Skeletal muscle tissue (tissue), 4 donors: ENCODE data around the gene TAP1. TPM values are rescaled to one million over a fixed set of nuclear protein-coding genes. Genes with fewer than 3 reads are reported as not detected.

Experiments used
- H3K27ac ChIP-seq: one replicate; pipeline ENCODE4 v1.7.0; 2013; ENCODE audit warnings: mild to moderate bottlenecking, low read depth, low read length, inconsistent platforms
- H3K27me3 ChIP-seq, 3 donors: one replicate each; pipeline ENCODE4 v1.7.0; 2013; ENCODE audit warnings: low read length in 3 of 3; ENCODE audit not compliant: control insufficient read depth in 3 of 3, insufficient read depth in 3 of 3
- H3K36me3 ChIP-seq, 3 donors: one replicate each; pipeline ENCODE4 v1.7.0; 2013; ENCODE audit warnings: low read length in 3 of 3; ENCODE audit not compliant: control insufficient read depth in 3 of 3, insufficient read depth in 3 of 3
- H3K4me1 ChIP-seq, 3 donors: one replicate each; pipeline ENCODE4 v1.7.0; 2013; ENCODE audit warnings: low read length in 3 of 3, mild to moderate bottlenecking in 3 of 3; ENCODE audit not compliant: control insufficient read depth in 3 of 3, insufficient read depth in 3 of 3
- H3K4me3 ChIP-seq, 3 donors: one replicate each; pipeline ENCODE4 v1.7.0; 2013; ENCODE audit warnings: low read length in 3 of 3
- H3K9ac ChIP-seq, 3 donors: one replicate each; pipeline ENCODE4 v1.7.0; 2013; ENCODE audit warnings: low read length in 3 of 3, mild to moderate bottlenecking in 3 of 3, moderate library complexity in 2 of 3, low read depth in 1 of 3
- H3K9me3 ChIP-seq, 3 donors: one replicate each; pipeline ENCODE4 v1.7.0; 2013; ENCODE audit warnings: low read length in 3 of 3; ENCODE audit not compliant: control insufficient read depth in 3 of 3
- total RNA-seq: library from RNA; depleted of rRNA; stranded (reverse); fragments of >200 nt; gene quantifications from one replicate; pipeline ENCODE4 v1.2.3, GENCODE V29; 2014
- donor health status: Osteomylitis.

Gene TAP1
- total RNA-seq, 1 donor from 2014 or later: 14.1 TPM

GRCh38 chr6:32852018-32852843, 1.3 kb downstream of the TAP1 start:
- H3K4me1 ChIP-seq: peaks cover 15 to 45% (median 27%) of the 10 kb centered on the region in 3 donors
- peaks cover 34 to 41% (median 41%) of the 10 kb centered on the region in 3 donors for H3K36me3 ChIP-seq

DNA sequence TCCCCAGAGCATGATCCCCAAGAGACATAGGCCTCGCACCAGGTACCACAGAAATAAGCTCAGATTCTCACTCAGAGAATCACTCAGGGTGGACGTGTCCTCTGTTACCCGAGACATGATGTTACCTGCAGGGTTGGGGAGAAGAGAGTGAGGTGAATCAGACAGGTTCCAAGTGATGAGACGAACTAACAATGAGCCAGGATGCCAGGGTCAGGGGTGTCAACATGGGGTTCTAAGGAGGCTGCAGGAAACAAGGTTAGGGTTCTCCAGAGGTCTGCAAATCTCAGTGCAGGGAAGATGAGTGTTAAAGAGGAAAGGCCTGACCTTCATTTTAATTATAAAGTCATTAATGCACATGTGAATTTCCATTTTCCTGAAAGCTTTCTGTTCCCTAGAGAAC, 2.5 kb downstream of the TAP1 start:
- Histone ChIP-seq H3K4me3 (no peak overlapping the region), H3K36me3 (peaks cover 39 to 53% (median 52%) of the 10 kb centered on the region in 3 donors), H3K9me3 (no peaks in the 10 kb centered on the region), H3K9ac (no peak overlapping the region), H3K27ac (no peak overlapping the region), H3K4me1 (peaks cover 15 to 44% (median 27%) of the 10 kb centered on the region in 3 donors), H3K27me3 (no peaks in the 10 kb centered on the region)

More at GRCh38 chr6:32852018-32852843, 1.3 kb downstream of the TAP1 start:
- no peaks in the 10 kb centered on the region for H3K27me3 ChIP-seq
- peak overlapping the region; percentile 89 to 91 (median 89) for H3K4me3 ChIP-seq
- H3K9ac ChIP-seq: peak overlapping the region; percentile 90 to 98 (median 96)
- H3K9me3 ChIP-seq: no peaks in the 10 kb centered on the region
- peak overlapping the region; percentile 95 for H3K27ac ChIP-seq

DNA sequence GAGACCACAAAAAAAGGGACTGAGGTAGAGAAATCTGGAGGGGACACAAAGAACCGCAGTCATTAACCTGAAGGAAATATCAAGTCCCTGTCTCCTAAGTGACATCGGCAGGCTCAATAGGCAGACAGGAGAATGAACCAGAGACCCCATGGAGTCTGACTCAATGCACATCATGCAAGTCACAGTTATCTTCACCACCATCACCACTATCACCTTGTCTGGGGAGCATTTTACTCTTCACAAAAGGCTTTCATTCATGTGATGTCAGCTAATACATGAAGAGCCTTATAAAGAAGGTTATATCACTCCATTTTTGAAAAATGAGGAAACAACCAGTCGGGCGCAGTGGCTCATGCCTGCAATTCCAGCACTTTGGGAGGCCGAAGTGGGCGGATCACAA, 4.4 kb downstream of the TAP1 start:
- Histone ChIP-seq H3K9ac (no peak overlapping the region), H3K9me3 (no peaks in the 10 kb centered on the region), H3K4me1 (peaks cover 16 to 44% (median 25%) of the 10 kb centered on the region in 3 donors), H3K36me3 (peaks cover 41 to 58% (median 58%) of the 10 kb centered on the region in 3 donors), H3K27me3 (no peaks in the 10 kb centered on the region), H3K27ac (no peak overlapping the region), H3K4me3 (no peak overlapping the region)

- H3K4me1 ChIP-seq: peaks cover 25 to 46% (median 30%) of the 10 kb centered on the region in 3 donors
- peaks cover 41 to 58% (median 58%) of the 10 kb centered on the region in 3 donors for H3K36me3 ChIP-seq
- no peak overlapping the region for H3K27ac ChIP-seq
- no peaks in the 10 kb centered on the region for H3K27me3 ChIP-seq
- no peak overlapping the region for H3K4me3 ChIP-seq
- no peaks in the 10 kb centered on the region for H3K9me3 ChIP-seq
- H3K9ac ChIP-seq: no peak overlapping the region
These were observed 5.7 kb downstream of the TAP1 start for GRCh38 chr6:32847795-32848194.

DNA sequence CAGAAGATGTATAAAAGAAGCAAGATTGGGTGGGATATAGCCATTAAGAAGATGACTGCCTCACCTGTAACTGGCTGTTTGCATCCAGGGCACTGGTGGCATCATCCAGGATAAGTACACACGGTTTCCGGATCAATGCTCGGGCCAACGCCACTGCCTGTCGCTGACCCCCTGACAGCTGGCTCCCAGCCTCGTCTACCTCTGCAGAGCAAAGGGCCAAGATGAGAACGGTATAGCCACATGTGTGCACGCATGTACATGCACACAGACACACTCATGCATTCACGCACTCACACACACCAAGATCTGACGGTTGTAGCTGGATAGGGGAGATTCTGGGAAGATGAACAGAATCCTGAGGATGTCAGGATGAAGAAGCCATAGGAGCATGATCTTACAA, 6.5 kb downstream of the TAP1 start:
- no peaks in the 10 kb centered on the region for H3K27me3 ChIP-seq
- H3K4me1 ChIP-seq: peaks cover 24 to 40% (median 27%) of the 10 kb centered on the region in 3 donors
- H3K9ac ChIP-seq: no peak overlapping the region
- no peak overlapping the region for H3K27ac ChIP-seq
- no peaks in the 10 kb centered on the region for H3K9me3 ChIP-seq
- no peak overlapping the region for H3K4me3 ChIP-seq
- H3K36me3 ChIP-seq: peaks cover 45 to 62% (median 60%) of the 10 kb centered on the region in 3 donors

DNA sequence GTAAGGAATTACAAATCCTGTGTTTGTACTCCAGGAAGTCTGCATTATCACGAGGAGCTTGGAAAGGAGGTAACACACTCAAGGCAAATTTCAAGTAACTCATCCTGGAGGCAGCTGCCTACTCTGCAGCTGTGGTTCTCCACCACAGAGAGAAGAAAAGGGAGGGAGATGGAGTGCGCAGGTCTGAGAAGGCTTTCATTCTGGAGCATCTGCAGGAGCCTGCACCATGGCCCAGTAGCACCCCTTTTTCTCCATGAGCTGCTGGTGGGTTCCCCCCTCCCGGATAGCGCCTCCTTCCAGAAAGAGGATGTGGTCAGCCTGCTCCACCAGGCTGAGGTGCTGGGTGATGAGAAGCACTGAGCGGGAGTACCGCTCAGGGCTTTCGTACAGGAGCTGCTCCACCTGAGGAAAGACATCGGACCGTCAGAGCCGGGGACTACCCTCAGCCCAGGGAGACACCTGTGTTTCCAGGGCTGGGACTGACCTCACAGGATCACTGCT, 8.1 kb downstream of the TAP1 start:
- H3K36me3 ChIP-seq: peaks cover 35 to 56% (median 54%) of the 10 kb centered on the region in 3 donors
- peaks cover 19 to 28% (median 21%) of the 10 kb centered on the region in 3 donors for H3K4me1 ChIP-seq
- H3K4me3 ChIP-seq: peak overlapping the region; percentile 12 to 88 (median 17)
- H3K27me3 ChIP-seq: no peaks in the 10 kb centered on the region
- H3K9ac ChIP-seq: no peak overlapping the region
- no peaks in the 10 kb centered on the region for H3K9me3 ChIP-seq
- H3K27ac ChIP-seq: peak overlapping the region; percentile 91

DNA sequence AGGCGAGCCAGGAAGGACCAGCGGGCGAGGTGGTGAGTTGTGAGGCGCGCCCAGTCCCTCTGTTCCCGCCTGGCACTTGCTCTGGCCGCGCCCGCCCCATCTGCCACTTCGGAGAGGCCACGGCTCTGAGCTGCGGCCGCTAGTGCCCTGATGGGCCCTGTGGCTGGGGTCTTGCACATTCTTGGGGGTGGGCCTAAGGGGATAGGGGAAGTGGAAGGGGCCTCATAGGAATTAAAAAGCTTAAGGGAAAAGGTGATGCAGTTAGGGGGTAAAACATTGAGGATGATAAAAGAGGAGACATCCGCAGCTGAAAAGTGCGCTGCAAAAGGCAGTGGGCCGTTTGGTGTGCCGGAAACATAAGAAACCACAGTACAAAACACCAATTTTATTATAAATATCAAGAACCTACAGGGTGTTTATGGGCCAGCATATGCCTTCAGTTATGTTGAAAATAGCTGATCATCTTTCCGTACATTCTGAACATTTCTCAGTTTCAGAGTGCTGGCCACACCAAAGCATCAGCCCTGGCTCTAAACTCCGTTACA, 8.6 kb downstream of the TAP1 start:
- Histone ChIP-seq H3K9me3 (no peaks in the 10 kb centered on the region), H3K36me3 (peaks cover 30 to 51% (median 49%) of the 10 kb centered on the region in 3 donors), H3K27ac (peak overlapping the region; percentile 91), H3K27me3 (no peaks in the 10 kb centered on the region), H3K4me3 (peak overlapping the region; percentile 73 to 91 (median 88)), H3K9ac (peak overlapping the region; percentile 82 to 92 (median 90)), H3K4me1 (peaks cover 19 to 28% (median 21%) of the 10 kb centered on the region in 3 donors)

- peaks cover 28 to 49% (median 46%) of the 10 kb centered on the region in 3 donors for H3K36me3 ChIP-seq
- H3K9ac ChIP-seq: peak within 1 kb of the TSS; percentile 82 to 92 (median 90)
- peak within 1 kb of the TSS; percentile 73 to 91 (median 88) for H3K4me3 ChIP-seq
- H3K9me3 ChIP-seq: no peaks in the 10 kb centered on the region
- H3K27me3 ChIP-seq: no peaks in the 10 kb centered on the region
- H3K4me1 ChIP-seq: peaks cover 19 to 28% (median 21%) of the 10 kb centered on the region in 3 donors
- H3K27ac ChIP-seq: peak within 1 kb of the TSS; percentile 91
These were observed 9.3 kb downstream of the TAP1 start, which contains the start of gene PSMB8 for GRCh38 chr6:32843979-32844838. Gene PSMB8, minus strand, starts transcription at chr6:32844047. Its CDS starts 51 bp downstream, at chr6:32843996.

DNA sequence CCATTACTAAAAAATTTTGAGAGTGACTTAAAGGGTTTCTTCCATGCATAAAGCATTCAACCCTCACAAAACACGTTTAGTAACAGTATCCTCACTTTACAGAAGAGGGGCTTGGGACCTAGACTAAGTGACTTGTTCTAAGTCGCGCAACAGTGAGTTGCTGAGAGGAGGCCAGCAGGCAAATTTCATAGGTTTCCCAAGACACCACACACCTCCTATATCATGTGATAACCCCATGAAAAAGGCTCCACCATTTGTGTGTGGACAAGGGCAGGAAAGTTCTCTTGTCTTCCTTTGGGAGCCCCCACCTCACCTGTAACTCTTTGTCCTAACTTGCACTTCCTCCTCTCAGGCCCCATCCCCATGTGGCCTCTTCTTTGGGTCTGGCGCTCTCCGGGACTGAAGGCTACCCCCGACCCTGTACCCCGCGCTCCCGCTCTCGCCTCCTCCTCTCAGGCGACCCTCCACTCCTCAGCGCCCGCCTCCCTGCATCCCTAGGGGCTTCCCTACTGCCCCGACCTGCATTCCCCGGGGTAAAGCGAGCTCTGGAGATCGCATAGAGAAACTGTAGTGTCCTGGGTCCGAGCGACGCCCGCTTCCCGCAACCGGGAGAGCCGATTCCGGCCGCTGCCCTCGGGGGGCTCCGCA, 10.0 kb downstream of the TAP1 start:
- Histone ChIP-seq H3K9ac (peak overlapping the region; percentile 82 to 92 (median 90)), H3K27ac (peak overlapping the region; percentile 91), H3K27me3 (no peaks in the 10 kb centered on the region), H3K9me3 (no peaks in the 10 kb centered on the region), H3K4me3 (peak overlapping the region; percentile 73 to 91 (median 88)), H3K4me1 (peaks cover 19 to 28% (median 21%) of the 10 kb centered on the region in 3 donors), H3K36me3 (peaks cover 21 to 42% (median 41%) of the 10 kb centered on the region in 3 donors)
